EL (cell line): Measurements from ENCODE around the gene ARHGAP32.
"Not testable (repeated sequence)": the region's sequence is repeated elsewhere in the genome, so short reads cannot be mapped to it uniquely, and the experiment has no call there.

Experiments used
- DNase-seq: peaks from one replicate; pipeline ENCODE4 v3.0.0-alpha.2; 2016

ARHGAP32 gene

GRCh38 chr11:129195682-129196081 is 3.6 kb upstream of the ARHGAP32 start:
- DNase-seq = no peak

- no peak for DNase-seq
Measured at GRCh38 chr11:129191649-129192048, 476 bp downstream of the ARHGAP32 start.

- DNase-seq = peak; percentile 16
Measured at GRCh38 chr11:129190087-129190486, 2.0 kb downstream of the ARHGAP32 start.

- DNase-seq = no peak
Measured at GRCh38 chr11:129189646-129190045, 2.5 kb downstream of the ARHGAP32 start.

GRCh38 chr11:129185082-129185481 is 7.0 kb downstream of the ARHGAP32 start:
- DNase-seq = not testable (repeated sequence)

GRCh38 chr11:129184581-129184980 is 7.5 kb downstream of the ARHGAP32 start:
- no peak for DNase-seq

- DNase-seq = no peak
Measured at GRCh38 chr11:129167315-129167714, 24.8 kb downstream of the ARHGAP32 start.

- no peak for DNase-seq
Measured at GRCh38 chr11:129163714-129164164, 28.4 kb downstream of the ARHGAP32 start.

- not testable (repeated sequence) for DNase-seq
Measured at GRCh38 chr11:129157080-129157479, 35.0 kb downstream of the ARHGAP32 start.

- DNase-seq = no peak
Measured at GRCh38 chr11:129155745-129156144, 36.4 kb downstream of the ARHGAP32 start.

GRCh38 chr11:129148487-129148886 is 43.6 kb downstream of the ARHGAP32 start:
- DNase-seq = no peak

- DNase-seq = peak; percentile 6
Measured at GRCh38 chr11:129146191-129146590, 45.9 kb downstream of the ARHGAP32 start.

GRCh38 chr11:129145276-129145675 is 46.8 kb downstream of the ARHGAP32 start:
- DNase-seq = no peak

- DNase-seq = no peak
Measured at GRCh38 chr11:129144256-129144655, 47.9 kb downstream of the ARHGAP32 start.

- DNase-seq = peak; percentile 98
Measured at GRCh38 chr11:129143335-129143734, 48.8 kb downstream of the ARHGAP32 start.

- no peak for DNase-seq
Measured at GRCh38 chr11:129141748-129142523, 50.2 kb downstream of the ARHGAP32 start.

- no peak for DNase-seq
Measured at GRCh38 chr11:129131316-129131715, 60.8 kb downstream of the ARHGAP32 start.

- DNase-seq = not testable (repeated sequence)
Measured at GRCh38 chr11:129128881-129129620, 63.1 kb downstream of the ARHGAP32 start.

- DNase-seq = no peak
Measured at GRCh38 chr11:129119036-129119435, 73.1 kb downstream of the ARHGAP32 start.

GRCh38 chr11:129117595-129118350 is 74.4 kb downstream of the ARHGAP32 start:
- DNase-seq = peak; percentile 66

- DNase-seq = peak; percentile 46
Measured at GRCh38 chr11:129115652-129116586, 76.2 kb downstream of the ARHGAP32 start.

GRCh38 chr11:129109701-129110100 is 82.4 kb downstream of the ARHGAP32 start:
- DNase-seq = no peak
